ENCODE data around the gene GFAP. TPM values are rescaled to one million over a fixed set of nuclear protein-coding genes. Genes with fewer than 3 reads are reported as not detected.

Gene GFAP
- total RNA-seq, 1 donor from 2014 or later, result not detected

- Mint-ChIP-seq H3K27ac (no peak overlapping the region), H3K4me1 (no peaks in the 10 kb centered on the region), H3K4me3 (no peak overlapping the region), H3K9me3 (no peaks in the 10 kb centered on the region), H3K27me3 (ENCODE audit: low read depth) (no peaks in the 10 kb centered on the region), H3K36me3 (peaks cover 40% of the 10 kb centered on the region)
- peak; percentile 53 for TF ChIP-seq CTCF (IDR thresholded peaks at IDR 0.05; ENCODE audit: unreplicated experiment)
- DNase-seq (ENCODE audit: low spot score in 2 of 2, unreplicated experiment in 2 of 2), result no peak
Observed at GRCh38 chr17:44878627-44879221, 36.6 kb downstream of the GFAP start.

GRCh38 chr17:44877121-44877520 lies 38.2 kb downstream of the GFAP start:
- DNase-seq (ENCODE audit: low spot score in 2 of 2, unreplicated experiment in 2 of 2), result no peak
- H3K4me1 Mint-ChIP-seq, result no peaks in the 10 kb centered on the region
- H3K36me3 Mint-ChIP-seq, result peaks cover 35% of the 10 kb centered on the region
- no peak overlapping the region for H3K4me3 Mint-ChIP-seq
- no peak for TF ChIP-seq CTCF (IDR thresholded peaks at IDR 0.05; ENCODE audit: unreplicated experiment)
- H3K9me3 Mint-ChIP-seq, result no peaks in the 10 kb centered on the region
- H3K27me3 Mint-ChIP-seq (ENCODE audit: low read depth), result no peaks in the 10 kb centered on the region
- no peak overlapping the region for H3K27ac Mint-ChIP-seq

- no peak overlapping the region for H3K4me3 Mint-ChIP-seq
- H3K9me3 Mint-ChIP-seq, result no peaks in the 10 kb centered on the region
- H3K27me3 Mint-ChIP-seq (ENCODE audit: low read depth), result no peaks in the 10 kb centered on the region
- no peak overlapping the region for H3K27ac Mint-ChIP-seq
- no peak for DNase-seq (ENCODE audit: low spot score in 2 of 2, unreplicated experiment in 2 of 2)
- no peaks in the 10 kb centered on the region for H3K4me1 Mint-ChIP-seq
- peaks cover 38% of the 10 kb centered on the region for H3K36me3 Mint-ChIP-seq
- TF ChIP-seq CTCF (IDR thresholded peaks at IDR 0.05; ENCODE audit: unreplicated experiment), result no peak
Observed at GRCh38 chr17:44875761-44876160, 39.5 kb downstream of the GFAP start.

GRCh38 chr17:44872131-44872768 lies 43.0 kb downstream of the GFAP start:
- DNase-seq (ENCODE audit: low spot score in 2 of 2, unreplicated experiment in 2 of 2), result no peak
- H3K27me3 Mint-ChIP-seq (ENCODE audit: low read depth), result no peaks in the 10 kb centered on the region

GRCh38 chr17:44871556-44871955 lies 43.7 kb downstream of the GFAP start:
- no peak for TF ChIP-seq CTCF (IDR thresholded peaks at IDR 0.05; ENCODE audit: unreplicated experiment)
- no peaks in the 10 kb centered on the region for H3K9me3 Mint-ChIP-seq
- no peaks in the 10 kb centered on the region for H3K27me3 Mint-ChIP-seq (ENCODE audit: low read depth)
- DNase-seq (ENCODE audit: low spot score in 2 of 2, unreplicated experiment in 2 of 2), result no peak
- no peak overlapping the region for H3K4me3 Mint-ChIP-seq
- peaks cover 41% of the 10 kb centered on the region for H3K36me3 Mint-ChIP-seq
- H3K4me1 Mint-ChIP-seq, result no peaks in the 10 kb centered on the region
- H3K27ac Mint-ChIP-seq, result no peak overlapping the region

More at GRCh38 chr17:44872131-44872768, 43.0 kb downstream of the GFAP start:
- no peaks in the 10 kb centered on the region for H3K4me1 Mint-ChIP-seq
- no peak overlapping the region for H3K27ac Mint-ChIP-seq
- H3K36me3 Mint-ChIP-seq, result peaks cover 45% of the 10 kb centered on the region
- no peak overlapping the region for H3K4me3 Mint-ChIP-seq
- H3K9me3 Mint-ChIP-seq, result no peaks in the 10 kb centered on the region
- no peak for TF ChIP-seq CTCF (IDR thresholded peaks at IDR 0.05; ENCODE audit: unreplicated experiment)
